Muscle layer of colon (tissue), 2 donors: Measurements from ENCODE around the gene P2RX3.
"Not testable (repeated sequence)": the region's sequence is repeated elsewhere in the genome, so short reads cannot be mapped to it uniquely, and the experiment has no call there.

Experiments
- H3K27ac ChIP-seq: one replicate; pipeline ENCODE4 v1.7.0; 2013; ENCODE audit warnings: low read depth, mild to moderate bottlenecking, low read length, moderate library complexity
- H3K27me3 ChIP-seq, 2 donors: one replicate each; pipeline ENCODE4 v1.7.0; 2013; ENCODE audit warnings: low read length in 2 of 2, mild to moderate bottlenecking in 2 of 2; ENCODE audit not compliant: insufficient read depth in 2 of 2, control insufficient read depth in 1 of 2
- H3K36me3 ChIP-seq: one replicate; pipeline ENCODE4 v1.7.0; 2013; ENCODE audit warnings: mild to moderate bottlenecking, low read length; ENCODE audit not compliant: insufficient read depth
- H3K4me1 ChIP-seq: one replicate; pipeline ENCODE4 v1.7.0; 2013; ENCODE audit warnings: mild to moderate bottlenecking, low read length; ENCODE audit not compliant: insufficient read depth
- H3K4me3 ChIP-seq, 2 donors: one replicate each; pipeline ENCODE4 v1.7.0; 2013; ENCODE audit warnings: low read length in 2 of 2, low read depth in 1 of 2, mild to moderate bottlenecking in 1 of 2, moderate library complexity in 1 of 2
- H3K9ac ChIP-seq: one replicate; pipeline ENCODE4 v1.7.0; 2013; ENCODE audit warnings: low read length
- H3K9me3 ChIP-seq: one replicate; pipeline ENCODE4 v1.7.0; 2013; ENCODE audit warnings: mild to moderate bottlenecking, low read length
- donor health status: abdominal sarcoma.
- donor health status: Adenocarcinoma of cecum.

Gene P2RX3

DNA sequence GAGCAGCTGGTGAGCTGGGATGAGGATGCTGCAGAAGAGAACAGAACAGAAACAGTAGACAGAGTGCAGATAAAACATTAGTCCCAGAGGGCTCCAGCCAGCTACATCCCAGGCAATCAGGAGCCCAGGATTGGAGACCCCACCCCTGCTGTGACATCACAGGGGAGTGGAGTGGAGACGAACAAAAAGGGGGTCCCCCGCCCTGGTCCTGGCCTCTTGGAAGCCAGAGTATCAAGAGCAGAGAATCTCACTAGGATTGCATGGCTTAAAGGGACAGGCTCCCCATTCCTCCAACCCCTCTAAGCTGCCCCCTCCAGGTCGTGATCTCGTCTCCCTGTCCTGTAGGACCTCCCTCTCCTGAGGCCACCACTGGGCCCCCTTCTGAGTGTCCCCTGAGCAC, at the start of gene P2RX3:
TSS of gene P2RX3 (plus strand) at position 211 of the 400 bp plus-strand sequence. CDS start 199 bp downstream, outside the sequence.
- Histone ChIP-seq H3K9ac (no peak within 1 kb of the TSS), H3K4me1 (peaks cover 18% of the 10 kb centered on the region), H3K9me3 (no peaks in the 10 kb centered on the region), H3K4me3 (no peak within 1 kb of the TSS), H3K27ac (no peak within 1 kb of the TSS), H3K27me3 (no peaks in the 10 kb centered on the region), H3K36me3 (peaks cover 2% of the 10 kb centered on the region)

GRCh38 chr11:57288771-57289579, 49.2 kb upstream of the P2RX3 start:
- H3K36me3 ChIP-seq, result no peaks in the 10 kb centered on the region
- H3K9ac ChIP-seq, result no peak overlapping the region
- no peaks in the 10 kb centered on the region for H3K9me3 ChIP-seq
- no peak overlapping the region for H3K27ac ChIP-seq
- no peaks in the 10 kb centered on the region for H3K27me3 ChIP-seq
- peaks cover 9% of the 10 kb centered on the region for H3K4me1 ChIP-seq
- no peak overlapping the region for H3K4me3 ChIP-seq

GRCh38 chr11:57290288-57290687, 47.9 kb upstream of the P2RX3 start:
- H3K27ac ChIP-seq, result no peak overlapping the region
- no peaks in the 10 kb centered on the region for H3K27me3 ChIP-seq
- H3K4me3 ChIP-seq, result no peak overlapping the region
- peaks cover 9% of the 10 kb centered on the region for H3K4me1 ChIP-seq
- H3K9me3 ChIP-seq, result no peaks in the 10 kb centered on the region
- no peak overlapping the region for H3K9ac ChIP-seq
- H3K36me3 ChIP-seq, result no peaks in the 10 kb centered on the region

DNA sequence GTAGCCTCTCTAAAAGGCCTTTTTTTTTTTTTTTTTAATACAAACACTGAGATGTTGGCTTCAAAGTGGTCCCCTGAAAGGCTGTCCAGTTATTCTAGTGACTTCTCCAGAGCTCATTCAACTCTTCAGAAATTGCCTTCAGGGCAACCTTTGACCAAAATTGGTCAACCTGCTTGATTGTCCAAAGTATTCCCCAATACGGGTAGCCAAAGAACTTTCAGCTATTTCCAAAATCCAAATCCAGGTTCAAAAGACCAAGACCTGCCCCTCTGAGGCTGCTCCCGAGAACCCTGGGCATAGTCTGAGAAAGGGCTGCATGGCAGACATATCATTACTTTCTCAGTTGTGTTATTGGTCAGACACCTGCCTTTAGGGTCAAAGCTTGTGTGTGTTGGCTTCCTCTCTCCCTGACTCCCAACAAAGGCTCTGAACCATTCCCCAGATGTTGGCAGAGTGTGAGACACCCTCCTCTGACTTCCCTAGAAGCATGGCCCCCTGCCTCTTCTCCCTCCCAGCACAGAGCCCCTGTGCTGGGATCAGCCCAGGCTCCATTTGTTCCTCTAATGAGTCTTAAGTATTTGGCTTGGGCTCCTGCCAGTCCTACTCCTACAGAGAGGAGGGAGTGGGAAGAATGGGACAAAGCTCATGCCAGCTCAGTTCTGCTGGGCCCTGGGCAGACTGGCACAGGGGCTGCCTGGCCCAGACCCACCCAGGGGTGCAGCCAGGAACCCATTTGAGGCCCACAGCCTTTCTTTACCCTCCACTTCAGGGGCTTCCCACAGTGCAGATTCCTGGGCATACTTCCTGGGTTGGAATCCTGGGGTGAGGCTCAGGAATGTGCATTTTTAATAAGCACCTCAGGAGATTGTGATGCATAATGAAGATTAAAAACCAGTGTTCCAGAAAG, 43.7 kb upstream of the P2RX3 start:
- Histone ChIP-seq H3K4me3 (no peak overlapping the region), H3K27ac (no peak overlapping the region), H3K4me1 (peaks cover under 1% of the 10 kb centered on the region), H3K9ac (no peak overlapping the region), H3K36me3 (peaks cover 15% of the 10 kb centered on the region), H3K9me3 (peaks cover 5% of the 10 kb centered on the region), H3K27me3 (no peaks in the 10 kb centered on the region)

DNA sequence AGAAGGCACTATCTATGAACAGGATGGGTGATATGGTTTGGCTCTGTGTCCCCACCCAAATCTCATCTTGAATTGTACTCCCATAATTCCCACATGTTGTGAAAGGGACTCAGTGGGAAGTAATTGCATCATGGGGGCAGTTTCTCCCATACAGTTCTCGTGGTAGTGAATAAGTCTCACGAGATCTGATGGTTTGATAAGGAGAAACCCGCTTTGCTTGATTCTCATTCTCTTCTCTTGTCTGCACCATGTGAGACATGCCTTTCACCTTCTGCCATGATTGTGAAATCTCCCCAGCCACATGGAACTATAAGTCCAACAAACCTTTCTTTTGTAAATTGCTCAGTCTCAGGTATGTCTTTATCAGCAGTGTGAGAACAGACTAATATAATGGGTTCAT, 41.9 kb upstream of the P2RX3 start:
- peaks cover 10% of the 10 kb centered on the region for H3K9me3 ChIP-seq
- not testable (repeated sequence) for H3K27me3 ChIP-seq, H3K4me1 ChIP-seq, H3K9ac ChIP-seq, H3K4me3 ChIP-seq, H3K27ac ChIP-seq
- peaks cover 33% of the 10 kb centered on the region for H3K36me3 ChIP-seq

GRCh38 chr11:57297221-57297620, 40.9 kb upstream of the P2RX3 start:
- Histone ChIP-seq H3K27ac (no peak overlapping the region), H3K36me3 (peaks cover 43% of the 10 kb centered on the region), H3K9ac (no peak overlapping the region), H3K4me3 (no peak overlapping the region), H3K4me1 (no peaks in the 10 kb centered on the region), H3K27me3 (no peaks in the 10 kb centered on the region), H3K9me3 (peaks cover 10% of the 10 kb centered on the region)

- Histone ChIP-seq H3K9me3 (peaks cover 10% of the 10 kb centered on the region), H3K4me3 (no peak overlapping the region), H3K4me1 (peaks cover 2% of the 10 kb centered on the region), H3K9ac (no peak overlapping the region), H3K27ac (no peak overlapping the region), H3K27me3 (no peaks in the 10 kb centered on the region), H3K36me3 (peaks cover 53% of the 10 kb centered on the region)
These were observed 38.9 kb upstream of the P2RX3 start for GRCh38 chr11:57299150-57299737.

DNA sequence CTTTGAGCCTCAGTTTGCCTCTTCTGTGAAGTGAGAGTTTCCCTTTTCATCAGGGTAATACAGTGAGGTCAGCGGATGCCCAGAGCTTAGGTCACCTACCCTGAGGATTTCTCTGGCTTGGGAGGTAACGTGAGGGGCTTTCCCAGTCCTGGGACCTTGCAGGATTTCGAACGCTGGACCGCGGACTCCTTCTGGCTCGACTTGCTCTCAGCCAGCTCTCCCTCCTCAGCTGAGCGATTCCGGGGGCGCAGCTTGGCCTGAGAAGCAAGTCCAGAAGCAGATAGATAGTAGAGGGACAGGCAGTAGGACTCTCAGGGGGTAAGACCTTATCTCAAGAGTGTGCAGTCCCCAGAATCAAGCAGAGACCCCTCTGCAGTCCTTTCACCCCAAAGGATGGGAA, 37.4 kb upstream of the P2RX3 start:
- H3K4me3 ChIP-seq, result no peak overlapping the region
- H3K36me3 ChIP-seq, result peaks cover 53% of the 10 kb centered on the region
- H3K27me3 ChIP-seq, result no peaks in the 10 kb centered on the region
- H3K9ac ChIP-seq, result no peak overlapping the region
- H3K4me1 ChIP-seq, result peaks cover 4% of the 10 kb centered on the region
- no peak overlapping the region for H3K27ac ChIP-seq
- H3K9me3 ChIP-seq, result peaks cover 10% of the 10 kb centered on the region

DNA sequence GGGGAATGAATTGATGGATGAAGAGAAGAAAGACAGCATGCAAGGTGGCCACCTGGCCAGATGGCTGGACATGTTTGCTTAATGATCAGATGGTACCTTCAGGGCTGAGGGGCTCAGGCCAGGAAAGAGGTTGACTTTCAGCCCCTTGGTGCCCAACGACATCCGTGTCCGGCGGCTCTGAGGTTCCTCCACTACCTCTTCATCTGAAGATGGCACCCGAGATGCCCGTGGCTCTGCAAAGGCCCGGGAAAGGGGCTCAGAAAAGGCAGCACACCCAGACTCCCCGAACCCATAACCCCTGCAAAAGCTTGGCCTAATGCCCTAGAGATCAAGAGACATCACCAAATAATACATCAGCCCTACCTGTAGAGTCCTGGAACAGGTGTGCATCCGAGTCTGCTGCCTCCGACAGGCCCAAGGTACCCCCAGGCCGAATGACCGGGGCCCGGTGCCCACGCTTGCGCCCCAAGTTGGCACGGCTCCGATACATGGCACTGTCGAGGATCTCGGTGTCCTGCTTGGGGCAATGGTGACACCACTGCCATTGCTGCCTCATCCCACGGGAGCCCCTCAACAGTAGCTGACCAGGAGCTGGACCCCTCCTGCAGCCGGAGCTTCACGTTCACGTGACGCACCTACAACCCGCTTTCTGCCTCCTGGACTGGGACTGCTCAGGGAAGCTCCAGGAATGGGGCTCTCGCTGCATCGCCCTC, 36.3 kb upstream of the P2RX3 start:
- peaks cover 10% of the 10 kb centered on the region for H3K9me3 ChIP-seq
- peaks cover 50% of the 10 kb centered on the region for H3K36me3 ChIP-seq
- H3K27me3 ChIP-seq, result no peaks in the 10 kb centered on the region
- no peak overlapping the region for H3K9ac ChIP-seq
- H3K4me1 ChIP-seq, result peaks cover 4% of the 10 kb centered on the region
- H3K27ac ChIP-seq, result no peak overlapping the region
- H3K4me3 ChIP-seq, result no peak overlapping the region

DNA sequence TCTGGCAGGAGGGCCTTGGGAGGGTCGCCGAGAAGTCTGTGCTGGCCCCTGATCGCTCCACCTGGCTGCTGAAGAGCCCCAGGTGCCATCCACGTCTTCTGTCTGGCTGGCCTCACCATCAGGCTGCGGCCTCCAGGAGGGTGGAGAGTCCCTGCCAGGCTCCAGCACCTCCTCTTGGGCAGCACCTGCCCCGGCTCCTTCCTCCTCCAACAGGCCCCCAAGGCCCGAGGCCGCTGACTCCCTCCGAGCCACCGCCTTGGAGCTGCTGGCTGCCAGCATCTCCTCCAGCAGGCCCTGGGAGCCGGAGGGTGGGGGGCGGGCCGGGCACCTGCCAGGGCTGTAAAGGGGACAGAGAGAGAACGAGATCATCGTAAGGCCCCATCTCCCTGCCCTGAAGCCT, 35.7 kb upstream of the P2RX3 start:
- peaks cover 52% of the 10 kb centered on the region for H3K36me3 ChIP-seq
- H3K4me1 ChIP-seq, result peaks cover 4% of the 10 kb centered on the region
- H3K9me3 ChIP-seq, result peaks cover 10% of the 10 kb centered on the region
- no peak overlapping the region for H3K4me3 ChIP-seq
- H3K27me3 ChIP-seq, result no peaks in the 10 kb centered on the region
- H3K9ac ChIP-seq, result no peak overlapping the region
- no peak overlapping the region for H3K27ac ChIP-seq
